H1 (cell line): Measurements from ENCODE around the gene GOLGB1. TPM values are rescaled to one million over a fixed set of nuclear protein-coding genes. Genes with fewer than 3 reads are reported as not detected.

ENCODE experiments used
- ATF2 ChIP-seq: IDR thresholded peaks from 2 replicates; pipeline ENCODE4 v1.6.1; 2012; ENCODE audit warnings: low read length, inconsistent platforms
- BACH1 ChIP-seq: IDR thresholded peaks from 2 replicates; pipeline ENCODE4 v1.6.1; 2012; ENCODE audit warnings: low read length, improper control_type of control experiment
- CREB1 ChIP-seq: IDR thresholded peaks from 2 replicates; pipeline ENCODE4 v1.6.1; 2012; ENCODE audit warnings: inconsistent platforms
- FOSL1 ChIP-seq: IDR thresholded peaks from 2 replicates; pipeline ENCODE4 v1.6.1; 2011; ENCODE audit warnings: mild to moderate bottlenecking, low read depth, low read length, moderate library complexity; ENCODE audit not compliant: insufficient read depth
- HDAC2 ChIP-seq, 2 experiments: fragments of 300-600 bp in 1 of 2; sonication (generic) in 1 of 2; IDR thresholded peaks; 2 replicates each; pipeline ENCODE4 v1.6.1; 2011 to 2012; ENCODE audit warnings: low read depth in 2 of 2, low read length in 2 of 2, mild to moderate bottlenecking in 2 of 2, moderate library complexity in 2 of 2, borderline replicate concordance in 1 of 2, inconsistent platforms in 1 of 2
- PHF8 ChIP-seq: fragments of 200-600 bp; sonication (generic); conservative IDR thresholded peaks from 2 replicates; pipeline ENCODE4 v1.7.1; 2012; ENCODE audit warnings: low read depth, mild to moderate bottlenecking, inconsistent platforms, low read length, moderate library complexity
- SAP30 ChIP-seq: fragments of 300-600 bp; sonication (generic); IDR thresholded peaks from 2 replicates; pipeline ENCODE4 v1.7.1; 2012; ENCODE audit warnings: low read length, moderate library complexity, mild to moderate bottlenecking, inconsistent platforms; ENCODE audit not compliant: insufficient read depth, insufficient replicate concordance
- TAF1 ChIP-seq: IDR thresholded peaks from 2 replicates; pipeline ENCODE4 v1.6.1; 2011; ENCODE audit warnings: mild to moderate bottlenecking, low read depth, low read length
- TBP ChIP-seq: IDR thresholded peaks from 2 replicates; pipeline ENCODE4 v1.6.1; 2011; ENCODE audit warnings: low read depth, low read length, improper control_type of control experiment
- polyA plus RNA-seq, 7 experiments: library from polyadenylated mRNA; depleted of rRNA in 3 of 7; stranded (reverse) in 5 of 7; unstranded in 2 of 7; fragments of >200 nt in 5 of 7; fragments of 200-250 nt in 2 of 7; gene quantifications; 1 replicate in 5 of 7; 2 replicates in 1 of 7; 4 replicates in 1 of 7; pipeline versions ENCODE4 v1.2.1 to v1.2.3, GENCODE V29; 2011 to 2013; ENCODE audit warnings: missing spikeins in 2 of 7, mixed read lengths in 2 of 7
- total RNA-seq: library from RNA; stranded (reverse); fragmentation: NEBNext Ultra II Directional; extraction: Animal tissue kit (Norgen Biotek cat#: 25700); gene quantifications from 2 replicates; pipeline ENCODE4 v1.2.1, GENCODE V29; 2021

GOLGB1 gene
- total and polyA plus RNA-seq, 2 of the 8 experiments (the other 6 are each of a cell fraction or from before 2014, with no cell fraction given) = 5.9 to 28.5 TPM

DNA sequence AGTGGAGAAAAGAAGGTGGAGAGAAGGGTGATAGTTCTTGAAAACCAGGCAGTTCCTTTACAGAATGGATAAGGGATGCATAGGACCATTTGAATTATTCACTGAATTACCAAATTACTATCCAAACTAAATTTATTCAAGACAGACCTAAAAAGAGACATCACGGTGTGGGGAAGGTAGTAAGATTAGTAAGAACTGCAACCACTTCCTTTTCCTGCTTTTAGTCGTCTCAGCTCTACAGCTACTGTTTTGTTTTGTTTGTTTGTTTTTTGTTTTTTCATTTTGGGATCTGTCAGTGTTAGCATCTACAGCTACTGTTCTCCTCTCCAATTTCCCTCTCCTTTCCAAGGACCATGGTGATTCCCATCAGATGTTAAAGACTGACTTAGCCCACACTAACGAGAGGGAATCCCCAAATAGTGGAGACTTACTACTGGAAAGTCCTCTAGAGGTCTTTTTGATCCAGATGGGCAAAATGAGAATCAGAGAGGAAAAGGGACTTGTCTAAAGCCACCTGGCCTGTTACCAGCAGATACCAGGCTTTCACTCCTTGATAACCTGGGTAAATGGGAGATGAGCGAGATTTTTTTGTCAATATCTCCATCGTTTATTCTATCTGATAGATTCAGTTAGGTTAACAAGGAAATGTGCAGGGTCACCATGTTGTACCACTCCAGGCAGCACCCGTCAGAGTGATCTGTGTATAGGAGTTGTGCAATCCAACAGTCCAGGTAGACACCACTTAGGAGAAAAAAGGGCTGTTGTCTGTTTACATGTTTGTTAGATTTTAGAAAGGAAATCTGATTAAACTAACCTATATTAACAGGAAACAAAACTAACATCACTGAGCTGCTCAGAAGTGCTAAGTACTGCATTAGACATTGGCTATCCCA is 94.8 kb downstream of the GOLGB1 start (continued):
- TF ChIP-seq ATF2 = no peak
- no peak for TF ChIP-seq HDAC2 (IDR thresholded peaks at IDR 0.05; ENCODE audit: borderline replicate concordance in 1 of 2, low read depth in 2 of 2, low read length in 2 of 2)
- no peak for TF ChIP-seq SAP30
- no peak for TF ChIP-seq BACH1
- TF ChIP-seq PHF8 = no peak
- TF ChIP-seq FOSL1 = no peak
- TF ChIP-seq TAF1 = no peak
- no peak for TF ChIP-seq CREB1
- TF ChIP-seq TBP = no peak
